ENCODE results near the gene CFAP221.

The CFAP221 gene

DNA sequence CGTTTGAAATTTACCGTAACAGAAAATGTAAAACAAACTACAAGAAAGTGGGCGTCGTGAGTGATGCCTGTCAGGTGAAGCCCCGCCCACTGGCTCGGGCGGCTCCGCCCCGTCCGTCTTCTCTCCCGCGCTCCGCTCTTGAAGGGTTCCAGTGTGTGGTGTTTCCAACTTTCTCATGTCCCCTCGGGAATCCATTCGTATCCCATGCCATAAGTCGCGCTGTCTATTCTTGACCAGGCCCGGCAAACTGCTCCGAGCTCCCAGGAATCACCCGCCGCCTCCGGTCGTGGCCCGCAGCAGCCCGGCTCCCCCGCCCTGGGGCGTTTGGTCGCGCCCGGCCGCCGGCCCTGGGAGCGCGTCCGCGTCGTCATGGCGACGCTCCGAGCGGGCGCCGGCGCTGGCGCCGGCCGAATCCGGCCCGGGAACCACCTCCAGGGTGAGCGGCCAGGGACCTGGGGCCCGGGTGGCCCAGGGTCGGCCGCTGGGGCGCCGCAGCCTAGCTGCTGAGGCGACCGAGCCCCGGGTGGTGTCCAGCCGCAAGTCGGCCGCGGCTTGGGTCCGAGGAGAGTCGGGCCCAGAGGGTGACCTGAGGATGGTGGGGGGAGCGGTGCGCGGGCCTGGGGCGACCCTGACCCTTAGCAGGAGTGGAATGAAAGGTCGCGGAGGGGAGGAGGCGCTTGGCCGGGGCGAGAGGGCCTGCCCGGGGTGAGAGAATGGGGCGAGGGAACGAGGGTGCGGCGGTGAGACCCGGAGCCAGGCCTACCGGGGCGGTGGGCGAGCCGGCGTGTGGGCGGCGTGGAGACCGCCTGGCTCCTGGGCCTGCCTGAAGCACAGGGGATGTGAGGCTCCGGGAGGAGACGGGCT lies at the start of gene CFAP221:
Gene CFAP221, plus strand, starts transcription at position 375 of the 864 bp plus-strand sequence. CDS start 1,683 bp downstream, outside the sequence.
- H3K9me3 Mint-ChIP-seq, result no peaks in the 10 kb centered on the region
- no peak within 1 kb of the TSS for H3K27ac Mint-ChIP-seq
- H3K4me1 Mint-ChIP-seq (ENCODE audit: low read depth), result peaks cover 4% of the 10 kb centered on the region
- peak within 1 kb of the TSS; percentile 70 for H3K4me3 Mint-ChIP-seq
- peaks cover 65% of the 10 kb centered on the region for H3K27me3 Mint-ChIP-seq
- H3K36me3 Mint-ChIP-seq (ENCODE audit: low read depth), result no peaks in the 10 kb centered on the region
- DNase-seq, result peak; percentile 66

DNA sequence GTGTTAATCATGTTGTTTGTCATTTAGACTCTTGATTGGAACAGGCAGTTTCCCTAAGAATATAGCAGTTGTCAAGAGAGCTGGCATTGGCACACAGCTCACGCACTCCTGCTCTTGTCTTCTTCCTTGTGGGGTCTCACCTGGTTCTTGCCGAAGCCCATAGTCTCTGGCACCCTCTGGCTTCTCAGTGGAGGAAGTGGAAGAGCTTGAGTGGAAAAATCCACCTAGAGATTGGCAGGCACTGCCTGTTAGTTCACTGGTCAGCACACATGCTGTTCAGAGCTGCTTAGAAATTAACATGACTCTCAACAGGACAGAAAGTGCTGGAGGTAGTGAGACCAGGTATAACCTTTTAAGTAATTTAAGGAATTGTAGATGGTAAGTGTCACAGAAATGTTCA lies 48.3 kb upstream of the CFAP221 start:
- no peak for DNase-seq
- H3K27ac Mint-ChIP-seq, result no peak overlapping the region

DNA sequence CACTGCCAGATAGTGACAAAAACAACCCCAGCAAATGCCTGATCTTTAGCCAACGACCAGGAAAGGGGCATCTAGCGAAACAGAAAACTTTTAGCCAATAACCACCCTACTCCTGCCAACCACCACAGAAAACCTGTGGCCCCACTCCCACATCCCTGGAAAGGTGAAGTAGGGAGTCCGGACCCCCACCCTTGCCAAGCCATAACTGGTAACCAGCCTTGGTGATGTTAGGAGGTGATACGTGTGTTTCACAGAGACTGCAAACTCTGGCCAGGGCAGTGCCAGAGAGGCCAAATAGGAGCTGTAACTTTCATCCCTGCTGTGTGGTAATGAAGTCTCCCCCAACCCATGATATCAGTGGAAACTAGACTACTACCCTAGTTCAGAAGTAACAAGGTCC lies 47.6 kb upstream of the CFAP221 start:
- no peak for DNase-seq
- H3K36me3 Mint-ChIP-seq (ENCODE audit: low read depth), result no peaks in the 10 kb centered on the region
- H3K4me3 Mint-ChIP-seq, result no peak overlapping the region
- peaks cover 27% of the 10 kb centered on the region for H3K27me3 Mint-ChIP-seq
- peaks cover 21% of the 10 kb centered on the region for H3K9me3 Mint-ChIP-seq
- no peaks in the 10 kb centered on the region for H3K4me1 Mint-ChIP-seq (ENCODE audit: low read depth)
- H3K27ac Mint-ChIP-seq, result no peak overlapping the region

More for the DNA sequence above, 48.3 kb upstream of the CFAP221 start:
- H3K27me3 Mint-ChIP-seq, result peaks cover 20% of the 10 kb centered on the region
- no peak overlapping the region for H3K4me3 Mint-ChIP-seq
- no peaks in the 10 kb centered on the region for H3K4me1 Mint-ChIP-seq (ENCODE audit: low read depth)
- H3K9me3 Mint-ChIP-seq, result peaks cover 16% of the 10 kb centered on the region
- no peaks in the 10 kb centered on the region for H3K36me3 Mint-ChIP-seq (ENCODE audit: low read depth)

DNA sequence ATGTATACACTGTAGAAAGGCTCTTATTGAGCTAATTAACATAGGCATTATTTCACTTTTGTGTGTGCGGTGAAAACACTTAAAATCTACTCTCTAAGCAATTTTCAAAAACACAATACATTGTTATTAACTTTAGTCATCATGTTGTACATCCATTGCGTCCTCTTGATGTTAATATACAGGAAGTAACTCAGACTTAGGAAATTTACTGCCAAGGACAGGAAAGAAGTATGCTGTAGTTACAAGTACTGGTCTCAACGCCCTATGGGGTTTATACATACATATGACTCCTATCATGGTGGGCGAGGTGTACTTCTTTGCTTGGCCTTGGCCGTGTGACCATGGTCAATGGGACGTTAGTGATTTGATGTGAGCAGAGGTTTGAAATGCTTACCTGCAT lies 35.5 kb upstream of the CFAP221 start:
- H3K36me3 Mint-ChIP-seq (ENCODE audit: low read depth), result no peaks in the 10 kb centered on the region
- no peak overlapping the region for H3K27ac Mint-ChIP-seq
- H3K27me3 Mint-ChIP-seq, result peaks cover 13% of the 10 kb centered on the region
- no peak overlapping the region for H3K4me3 Mint-ChIP-seq
- DNase-seq, result no peak
- H3K9me3 Mint-ChIP-seq, result peaks cover 6% of the 10 kb centered on the region
- H3K4me1 Mint-ChIP-seq (ENCODE audit: low read depth), result no peaks in the 10 kb centered on the region

DNA sequence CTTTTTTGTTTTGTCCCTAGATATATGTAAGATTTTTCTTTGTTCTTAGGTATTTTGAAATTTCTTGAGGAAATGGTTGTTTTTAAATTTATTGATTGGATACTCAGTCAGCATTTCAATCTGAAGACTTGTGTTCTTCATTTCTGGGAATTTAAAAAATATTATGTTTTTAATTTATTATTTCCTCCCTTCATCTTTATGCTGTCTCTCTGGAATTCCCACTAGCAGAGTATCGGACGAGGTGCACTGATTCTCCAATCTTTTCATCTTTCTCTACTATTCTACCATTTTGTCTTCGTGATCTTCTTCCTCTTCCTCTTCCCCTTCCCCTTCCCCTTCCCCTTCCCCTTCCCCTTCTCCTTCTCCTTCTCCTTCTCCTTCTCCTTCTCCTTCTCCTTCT lies 32.3 kb upstream of the CFAP221 start:
- H3K4me3 Mint-ChIP-seq, result no peak overlapping the region
- no peaks in the 10 kb centered on the region for H3K36me3 Mint-ChIP-seq (ENCODE audit: low read depth)
- DNase-seq, result no peak
- no peaks in the 10 kb centered on the region for H3K4me1 Mint-ChIP-seq (ENCODE audit: low read depth)
- H3K27ac Mint-ChIP-seq, result no peak overlapping the region
- no peaks in the 10 kb centered on the region for H3K9me3 Mint-ChIP-seq
- H3K27me3 Mint-ChIP-seq, result peaks cover 35% of the 10 kb centered on the region

DNA sequence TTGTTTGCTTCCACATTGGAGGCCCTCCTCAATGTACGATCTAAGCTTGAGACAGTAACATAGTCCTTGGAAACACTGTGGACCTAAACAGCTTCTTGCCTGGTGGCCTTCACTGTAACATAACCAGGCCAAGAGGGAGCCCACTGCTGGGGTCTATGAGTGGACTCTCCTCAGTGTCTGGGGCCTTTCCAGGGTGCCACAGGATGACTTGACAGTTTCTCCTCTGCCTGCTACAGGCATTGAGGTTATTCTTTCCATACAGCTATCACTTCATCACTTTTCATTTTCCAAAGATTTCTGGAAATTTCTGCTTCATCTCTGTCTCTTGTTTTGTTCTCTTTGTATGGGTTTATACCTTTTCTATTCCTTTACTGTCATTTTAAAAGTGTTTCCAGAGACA lies 31.3 kb upstream of the CFAP221 start:
- DNase-seq, result no peak
- H3K9me3 Mint-ChIP-seq, result no peaks in the 10 kb centered on the region
- no peaks in the 10 kb centered on the region for H3K36me3 Mint-ChIP-seq (ENCODE audit: low read depth)
- peaks cover 38% of the 10 kb centered on the region for H3K27me3 Mint-ChIP-seq
- H3K4me1 Mint-ChIP-seq (ENCODE audit: low read depth), result no peaks in the 10 kb centered on the region
- no peak overlapping the region for H3K27ac Mint-ChIP-seq
- no peak overlapping the region for H3K4me3 Mint-ChIP-seq

DNA sequence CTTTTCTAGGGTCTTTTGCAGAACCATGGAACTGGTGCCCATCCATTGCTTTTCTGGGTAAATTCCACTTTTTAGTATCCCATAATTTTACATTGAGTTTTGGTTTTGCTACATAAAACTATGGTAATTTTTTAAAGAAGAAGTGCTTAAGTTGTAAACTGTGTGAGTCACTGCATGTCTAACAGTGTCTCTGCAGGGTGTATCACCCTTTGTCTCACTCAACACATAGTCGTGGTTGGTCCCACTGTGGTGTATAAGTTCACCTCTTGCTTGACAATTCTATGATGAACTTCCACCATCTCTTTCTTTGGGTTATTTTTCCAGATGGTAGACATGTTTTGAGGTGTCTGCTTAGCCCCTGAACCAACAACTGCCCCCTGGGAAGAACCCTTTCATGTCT lies 30.4 kb upstream of the CFAP221 start:
- DNase-seq, result no peak
- no peak overlapping the region for H3K4me3 Mint-ChIP-seq
- H3K36me3 Mint-ChIP-seq (ENCODE audit: low read depth), result no peaks in the 10 kb centered on the region
- peaks cover 45% of the 10 kb centered on the region for H3K27me3 Mint-ChIP-seq
- H3K4me1 Mint-ChIP-seq (ENCODE audit: low read depth), result no peaks in the 10 kb centered on the region
- H3K27ac Mint-ChIP-seq, result no peak overlapping the region
- no peaks in the 10 kb centered on the region for H3K9me3 Mint-ChIP-seq

DNA sequence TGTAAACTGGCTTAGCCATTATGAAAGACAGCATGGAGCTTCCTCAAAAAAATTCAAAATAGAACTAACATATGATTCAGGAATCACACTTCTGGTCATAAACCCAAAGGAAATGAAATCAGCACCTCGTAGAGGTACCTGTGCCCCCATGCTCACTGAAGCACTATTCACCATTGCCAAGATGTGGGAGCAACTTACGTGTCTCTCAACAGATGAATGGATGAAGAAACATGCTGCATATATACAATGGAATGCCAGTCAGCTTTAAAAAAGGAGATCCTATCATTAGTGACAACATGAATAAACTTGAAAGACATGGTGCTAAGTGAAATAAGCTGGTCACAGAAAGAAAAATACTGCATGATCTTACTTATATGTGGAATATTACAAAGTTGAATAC lies 28.1 kb upstream of the CFAP221 start:
- Mint-ChIP-seq H3K27ac (no peak overlapping the region), H3K36me3 (ENCODE audit: low read depth) (no peaks in the 10 kb centered on the region), H3K27me3 (peaks cover 39% of the 10 kb centered on the region), H3K4me3 (no peak overlapping the region), H3K9me3 (no peaks in the 10 kb centered on the region), H3K4me1 (ENCODE audit: low read depth) (no peaks in the 10 kb centered on the region)
- no peak for DNase-seq

DNA sequence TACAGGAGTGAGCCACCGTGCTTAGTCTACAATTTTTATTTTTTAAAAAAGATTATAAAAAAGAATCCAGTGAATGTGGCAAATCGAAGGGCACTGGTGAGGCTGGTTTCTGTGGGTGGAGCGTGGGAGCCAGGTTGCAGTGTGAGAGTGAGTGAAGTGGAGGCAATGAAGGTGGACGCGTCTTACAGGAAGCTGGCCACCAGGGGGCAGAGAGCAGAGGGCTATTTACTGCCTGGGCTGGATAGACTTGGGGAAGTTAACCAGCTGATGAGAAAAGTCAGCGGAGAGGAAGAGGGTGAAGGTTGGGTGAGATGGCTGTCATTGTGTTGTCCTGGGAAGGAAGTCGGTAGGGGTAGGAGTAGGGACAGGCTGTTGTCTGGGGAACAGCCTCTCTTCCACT lies 26.8 kb upstream of the CFAP221 start:
- DNase-seq, result peak; percentile 39
- no peaks in the 10 kb centered on the region for H3K36me3 Mint-ChIP-seq (ENCODE audit: low read depth)
- H3K9me3 Mint-ChIP-seq, result no peaks in the 10 kb centered on the region
- H3K4me3 Mint-ChIP-seq, result no peak overlapping the region
- H3K27ac Mint-ChIP-seq, result no peak overlapping the region
- peaks cover 51% of the 10 kb centered on the region for H3K27me3 Mint-ChIP-seq
- no peaks in the 10 kb centered on the region for H3K4me1 Mint-ChIP-seq (ENCODE audit: low read depth)

DNA sequence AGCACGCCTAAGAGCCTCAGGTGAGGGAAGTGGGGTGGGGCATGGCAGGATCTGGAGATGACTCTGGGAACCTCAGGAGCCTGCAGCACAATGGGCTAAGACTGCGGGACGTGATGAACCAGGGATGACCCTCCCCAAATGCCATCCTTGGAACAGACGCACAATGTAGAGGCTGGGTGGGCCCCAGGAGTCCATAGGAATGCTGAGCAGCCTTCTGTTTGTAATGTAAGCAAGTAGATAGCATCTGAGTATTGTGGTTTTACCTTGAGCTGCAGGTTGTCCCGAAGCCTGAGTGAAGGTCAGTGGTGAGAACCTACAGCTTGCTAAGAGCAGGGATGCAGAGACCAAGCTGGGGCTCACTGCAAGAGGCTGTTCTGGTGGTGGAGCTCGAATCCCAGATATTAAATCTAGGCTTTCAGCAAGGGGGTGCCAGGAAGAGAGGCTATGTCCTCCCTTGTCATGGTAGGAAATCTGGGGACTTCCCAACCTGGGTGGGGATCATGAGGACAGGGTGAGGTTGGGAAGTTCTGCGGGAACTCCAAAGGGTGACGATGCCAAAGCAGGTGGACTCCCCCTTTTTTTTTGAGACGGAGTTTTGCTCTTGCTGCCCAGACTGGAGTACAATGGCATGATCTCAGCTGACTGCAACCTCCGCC lies 25.7 kb upstream of the CFAP221 start:
- no peaks in the 10 kb centered on the region for H3K36me3 Mint-ChIP-seq (ENCODE audit: low read depth)
- no peak overlapping the region for H3K27ac Mint-ChIP-seq
- H3K9me3 Mint-ChIP-seq, result no peaks in the 10 kb centered on the region
- H3K27me3 Mint-ChIP-seq, result peaks cover 53% of the 10 kb centered on the region
- DNase-seq, result no peak
- H3K4me1 Mint-ChIP-seq (ENCODE audit: low read depth), result no peaks in the 10 kb centered on the region
- no peak overlapping the region for H3K4me3 Mint-ChIP-seq

DNA sequence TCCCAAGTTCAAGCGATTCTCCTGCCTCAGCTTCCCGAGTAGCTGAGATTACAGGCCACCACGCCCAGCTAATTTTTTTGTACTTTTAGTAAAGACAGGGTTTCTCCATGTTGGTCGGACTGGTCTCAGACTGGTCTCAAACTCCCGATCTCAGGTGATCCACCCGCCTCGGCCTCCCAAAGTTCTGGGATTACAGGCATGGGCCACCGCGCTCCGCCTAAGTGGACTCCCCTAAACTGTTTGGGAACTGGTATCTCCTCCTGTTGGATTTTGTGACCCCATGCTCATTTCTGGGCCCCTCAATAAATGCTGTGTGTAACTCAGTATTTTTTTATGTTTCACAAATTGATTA lies 25.2 kb upstream of the CFAP221 start:
- H3K9me3 Mint-ChIP-seq, result no peaks in the 10 kb centered on the region
- DNase-seq, result no peak
- H3K4me1 Mint-ChIP-seq (ENCODE audit: low read depth), result no peaks in the 10 kb centered on the region
- no peak overlapping the region for H3K27ac Mint-ChIP-seq
- H3K4me3 Mint-ChIP-seq, result no peak overlapping the region
- H3K36me3 Mint-ChIP-seq (ENCODE audit: low read depth), result no peaks in the 10 kb centered on the region
- H3K27me3 Mint-ChIP-seq, result peaks cover 57% of the 10 kb centered on the region

DNA sequence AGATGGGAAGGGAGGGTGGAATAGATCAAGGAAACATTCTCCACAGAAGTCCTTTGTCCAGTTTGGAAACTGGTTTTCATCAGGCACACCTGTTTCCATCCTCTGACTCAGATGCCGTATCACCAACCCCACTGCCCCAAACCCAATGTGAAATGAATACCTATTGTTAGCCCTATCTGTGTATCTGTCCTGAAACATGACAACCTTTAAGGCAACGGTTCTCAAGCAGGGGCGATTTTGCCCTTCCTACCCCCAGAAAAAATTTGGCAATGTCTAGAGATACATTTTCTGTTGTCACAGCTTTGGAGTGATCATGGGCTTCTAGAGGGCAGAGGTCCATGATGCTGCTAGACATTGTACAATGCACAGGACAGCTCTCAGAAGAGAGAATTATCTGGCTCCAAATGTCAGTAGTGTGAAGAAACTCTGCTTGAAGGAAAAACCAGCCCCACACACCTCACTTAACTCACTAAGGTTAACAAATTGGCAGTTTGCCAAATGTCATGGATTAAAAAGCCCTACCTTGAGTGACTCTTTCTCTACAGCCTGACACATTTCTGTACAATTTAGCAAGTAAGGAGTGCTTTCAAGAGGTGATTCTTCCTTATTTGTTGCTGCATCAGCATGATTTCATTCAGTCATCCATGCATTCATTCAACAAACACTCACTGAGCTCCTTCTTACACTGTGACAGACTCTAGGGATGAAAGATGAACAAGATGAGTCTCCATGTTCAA lies 23.4 kb upstream of the CFAP221 start:
- Mint-ChIP-seq H3K36me3 (ENCODE audit: low read depth) (no peaks in the 10 kb centered on the region), H3K4me3 (no peak overlapping the region), H3K9me3 (no peaks in the 10 kb centered on the region), H3K27ac (no peak overlapping the region), H3K27me3 (peaks cover 58% of the 10 kb centered on the region), H3K4me1 (ENCODE audit: low read depth) (no peaks in the 10 kb centered on the region)
- DNase-seq, result no peak

DNA sequence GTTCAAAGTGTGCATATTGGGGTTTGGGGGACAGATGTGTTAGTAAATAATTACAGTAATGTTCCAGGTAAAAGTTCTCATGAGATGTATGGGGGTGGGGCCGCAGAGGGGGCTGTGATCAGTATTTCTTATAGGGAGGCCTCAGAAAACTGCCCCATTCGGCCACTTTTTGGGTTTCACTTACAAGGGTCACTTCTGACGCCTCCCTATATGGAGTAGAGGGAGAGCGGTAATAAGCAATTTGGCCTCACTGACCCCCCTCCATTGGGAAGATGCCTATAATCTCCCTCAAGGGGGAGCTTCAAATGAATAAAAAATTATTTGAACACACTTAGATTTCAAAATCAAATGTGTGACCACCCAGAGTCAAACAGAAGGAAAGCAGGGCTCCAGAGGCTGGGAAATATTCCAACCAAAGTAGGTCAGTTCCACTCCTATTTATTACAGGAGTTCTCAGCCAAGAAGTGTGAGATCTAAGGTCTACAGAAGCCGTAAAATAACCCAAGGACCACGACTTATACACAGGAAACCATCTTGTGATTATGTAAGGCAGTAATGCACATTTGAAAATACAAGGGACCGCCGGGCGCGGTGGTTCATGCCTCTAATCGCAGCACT lies 22.7 kb upstream of the CFAP221 start:
- H3K36me3 Mint-ChIP-seq (ENCODE audit: low read depth), result no peaks in the 10 kb centered on the region
- no peak overlapping the region for H3K4me3 Mint-ChIP-seq
- DNase-seq, result no peak
- peaks cover 58% of the 10 kb centered on the region for H3K27me3 Mint-ChIP-seq
- no peak overlapping the region for H3K27ac Mint-ChIP-seq
- no peaks in the 10 kb centered on the region for H3K9me3 Mint-ChIP-seq
- no peaks in the 10 kb centered on the region for H3K4me1 Mint-ChIP-seq (ENCODE audit: low read depth)

DNA sequence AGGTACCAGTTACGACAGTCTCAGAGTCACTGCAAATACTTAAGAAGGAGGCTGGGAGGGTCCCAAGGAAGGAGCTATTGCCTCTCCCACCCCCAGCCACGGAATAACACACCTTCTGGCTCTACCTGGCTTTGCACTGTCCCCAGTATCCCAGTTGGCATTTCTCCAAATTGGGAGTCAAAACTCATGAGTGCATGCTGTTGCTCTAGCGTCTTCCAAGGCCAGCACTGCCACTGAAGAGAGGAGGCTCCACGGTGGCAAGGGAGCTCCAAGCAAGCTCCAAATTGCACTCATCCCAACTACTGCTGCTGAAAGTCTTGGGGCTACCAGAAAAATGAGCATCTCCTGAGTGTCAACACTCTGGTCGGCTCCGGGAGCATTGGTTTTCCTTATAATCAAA lies 21.6 kb upstream of the CFAP221 start:
- H3K27me3 Mint-ChIP-seq, result peaks cover 62% of the 10 kb centered on the region
- no peak overlapping the region for H3K4me3 Mint-ChIP-seq
- DNase-seq, result no peak
- no peaks in the 10 kb centered on the region for H3K4me1 Mint-ChIP-seq (ENCODE audit: low read depth)
- no peak overlapping the region for H3K27ac Mint-ChIP-seq
- no peaks in the 10 kb centered on the region for H3K9me3 Mint-ChIP-seq
- H3K36me3 Mint-ChIP-seq (ENCODE audit: low read depth), result no peaks in the 10 kb centered on the region

Measured in activated T-cell treated with anti-CD3 and anti-CD28 coated beads, Interleukin-2, amount 50 U/mL, for 24 hours (primary cell).